Activated T-helper 17 cell treated with anti-CD3 and anti-CD28 coated beads, Interleukin-2, amount 50 U/mL, for 72 hours (primary cell): ENCODE results near the gene ENDOG. TPM values are rescaled to one million over a fixed set of nuclear protein-coding genes. Genes with fewer than 3 reads are reported as not detected.
"Not testable (repeated sequence)": the region's sequence is repeated elsewhere in the genome, so short reads cannot be mapped to it uniquely, and the experiment has no call there.

ENCODE experiments used
- ATAC-seq: fragments of 150-1000 bp; cut with Tn5 transposase; replicated peaks from 2 replicates; pipeline ENCODE4 v1.10.0; 2021; ENCODE audit warnings: mild to moderate bottlenecking, moderate library complexity
- H3K27ac Mint-ChIP-seq: one replicate; pipeline ENCODE4 v1.8.0; 2022; ENCODE audit warnings: mixed read lengths
- H3K27me3 Mint-ChIP-seq: one replicate; pipeline ENCODE4 v1.8.0; 2022; ENCODE audit warnings: mixed read lengths
- H3K36me3 Mint-ChIP-seq: one replicate; pipeline ENCODE4 v1.8.0; 2022; ENCODE audit warnings: low read depth, mild to moderate bottlenecking, mixed read lengths
- H3K4me1 Mint-ChIP-seq: one replicate; pipeline ENCODE4 v1.8.0; 2022; ENCODE audit warnings: mixed read lengths
- H3K4me3 Mint-ChIP-seq: one replicate; pipeline ENCODE4 v1.8.0; 2022; ENCODE audit warnings: mild to moderate bottlenecking, mixed read lengths
- H3K9me3 Mint-ChIP-seq: one replicate; pipeline ENCODE4 v1.8.0; 2022; ENCODE audit warnings: mixed read lengths
- total RNA-seq, 2 donors: library from RNA; stranded (reverse); gene quantifications; one replicate each; pipeline ENCODE4 v1.2.3, GENCODE V29; 2022

ENDOG gene
- total RNA-seq, 2 donors from 2014 or later, result 6.3 to 15.6 TPM

GRCh38 chr9:128829477-128830251, 11.4 kb downstream of the ENDOG start, which contains the start of gene SPOUT1:
Gene SPOUT1 (minus strand): TSS chr9:128829794. CDS start chr9:128829780, 14 bp downstream.
- H3K4me1 Mint-ChIP-seq, result peaks cover 9% of the 10 kb centered on the region
- peak; percentile 100 for ATAC-seq
- H3K27ac Mint-ChIP-seq, result peak within 1 kb of the TSS; percentile 96
- peak within 1 kb of the TSS; percentile 98 for H3K4me3 Mint-ChIP-seq
- H3K36me3 Mint-ChIP-seq, result peaks cover 72% of the 10 kb centered on the region
- H3K27me3 Mint-ChIP-seq, result no peaks in the 10 kb centered on the region
- H3K9me3 Mint-ChIP-seq, result no peaks in the 10 kb centered on the region

- H3K4me3 Mint-ChIP-seq, result no peak overlapping the region
- H3K27ac Mint-ChIP-seq, result no peak overlapping the region
- ATAC-seq, result no peak
- no peaks in the 10 kb centered on the region for H3K27me3 Mint-ChIP-seq
- peaks cover 5% of the 10 kb centered on the region for H3K4me1 Mint-ChIP-seq
- peaks cover 55% of the 10 kb centered on the region for H3K36me3 Mint-ChIP-seq
- no peaks in the 10 kb centered on the region for H3K9me3 Mint-ChIP-seq
Observed at GRCh38 chr9:128833696-128834095, 15.4 kb downstream of the ENDOG start.

- ATAC-seq, result no peak
- H3K4me3 Mint-ChIP-seq, result no peak overlapping the region
- no peaks in the 10 kb centered on the region for H3K4me1 Mint-ChIP-seq
- no peaks in the 10 kb centered on the region for H3K27me3 Mint-ChIP-seq
- H3K36me3 Mint-ChIP-seq, result peaks cover 45% of the 10 kb centered on the region
- H3K9me3 Mint-ChIP-seq, result no peaks in the 10 kb centered on the region
- H3K27ac Mint-ChIP-seq, result no peak overlapping the region
Observed at GRCh38 chr9:128835246-128836210, 17.2 kb downstream of the ENDOG start.

- no peak for ATAC-seq
- Mint-ChIP-seq H3K9me3 (no peaks in the 10 kb centered on the region), H3K27me3 (no peaks in the 10 kb centered on the region), H3K4me3 (no peak overlapping the region), H3K4me1 (no peaks in the 10 kb centered on the region), H3K36me3 (peaks cover 50% of the 10 kb centered on the region), H3K27ac (no peak overlapping the region)
Observed at GRCh38 chr9:128836509-128837145, 18.3 kb downstream of the ENDOG start.

GRCh38 chr9:128838338-128838737, 20.0 kb downstream of the ENDOG start:
- no peak overlapping the region for H3K4me3 Mint-ChIP-seq
- H3K36me3 Mint-ChIP-seq, result peaks cover 52% of the 10 kb centered on the region
- no peak for ATAC-seq
- H3K4me1 Mint-ChIP-seq, result no peaks in the 10 kb centered on the region
- H3K27ac Mint-ChIP-seq, result no peak overlapping the region
- no peaks in the 10 kb centered on the region for H3K9me3 Mint-ChIP-seq
- no peaks in the 10 kb centered on the region for H3K27me3 Mint-ChIP-seq

- H3K4me1 Mint-ChIP-seq, result no peaks in the 10 kb centered on the region
- peaks cover 39% of the 10 kb centered on the region for H3K36me3 Mint-ChIP-seq
Observed at GRCh38 chr9:128840524-128840923, 22.2 kb downstream of the ENDOG start.

GRCh38 chr9:128841694-128842492, 23.6 kb downstream of the ENDOG start:
- Mint-ChIP-seq H3K4me1 (no peaks in the 10 kb centered on the region), H3K4me3 (no peak overlapping the region), H3K27ac (peak overlapping the region; percentile 5), H3K36me3 (peaks cover 34% of the 10 kb centered on the region), H3K27me3 (no peaks in the 10 kb centered on the region), H3K9me3 (no peaks in the 10 kb centered on the region)
- no peak for ATAC-seq

More at GRCh38 chr9:128840524-128840923, 22.2 kb downstream of the ENDOG start:
- no peak overlapping the region for H3K4me3 Mint-ChIP-seq
- H3K27ac Mint-ChIP-seq, result no peak overlapping the region
- ATAC-seq, result no peak
- no peaks in the 10 kb centered on the region for H3K9me3 Mint-ChIP-seq
- H3K27me3 Mint-ChIP-seq, result no peaks in the 10 kb centered on the region

GRCh38 chr9:128843171-128843570, 24.9 kb downstream of the ENDOG start:
- not testable (repeated sequence) for H3K27ac Mint-ChIP-seq, H3K4me3 Mint-ChIP-seq, ATAC-seq, H3K27me3 Mint-ChIP-seq, H3K9me3 Mint-ChIP-seq, H3K4me1 Mint-ChIP-seq
- peaks cover 30% of the 10 kb centered on the region for H3K36me3 Mint-ChIP-seq

GRCh38 chr9:128845186-128845931, 27.1 kb downstream of the ENDOG start:
- H3K9me3 Mint-ChIP-seq, result no peaks in the 10 kb centered on the region
- H3K27ac Mint-ChIP-seq, result no peak overlapping the region
- no peak for ATAC-seq
- no peaks in the 10 kb centered on the region for H3K4me1 Mint-ChIP-seq
- H3K4me3 Mint-ChIP-seq, result no peak overlapping the region
- H3K27me3 Mint-ChIP-seq, result no peaks in the 10 kb centered on the region
- peaks cover 24% of the 10 kb centered on the region for H3K36me3 Mint-ChIP-seq

- peaks cover 7% of the 10 kb centered on the region for H3K9me3 Mint-ChIP-seq
- no peak for ATAC-seq
- no peak overlapping the region for H3K4me3 Mint-ChIP-seq
- no peak overlapping the region for H3K27ac Mint-ChIP-seq
- no peaks in the 10 kb centered on the region for H3K4me1 Mint-ChIP-seq
- no peaks in the 10 kb centered on the region for H3K27me3 Mint-ChIP-seq
- peaks cover 30% of the 10 kb centered on the region for H3K36me3 Mint-ChIP-seq
Observed at GRCh38 chr9:128846680-128847030, 28.4 kb downstream of the ENDOG start.

GRCh38 chr9:128847803-128848202, 29.5 kb downstream of the ENDOG start:
- H3K9me3 Mint-ChIP-seq, result peaks cover 7% of the 10 kb centered on the region
- no peak overlapping the region for H3K27ac Mint-ChIP-seq
- H3K4me1 Mint-ChIP-seq, result no peaks in the 10 kb centered on the region
- peaks cover 22% of the 10 kb centered on the region for H3K36me3 Mint-ChIP-seq
- H3K27me3 Mint-ChIP-seq, result no peaks in the 10 kb centered on the region
- no peak overlapping the region for H3K4me3 Mint-ChIP-seq
- ATAC-seq, result no peak

GRCh38 chr9:128851024-128851423, 32.7 kb downstream of the ENDOG start:
- H3K4me3 Mint-ChIP-seq, H3K27me3 Mint-ChIP-seq, H3K9me3 Mint-ChIP-seq, H3K27ac Mint-ChIP-seq, H3K4me1 Mint-ChIP-seq, ATAC-seq: not testable (repeated sequence)
- peaks cover 11% of the 10 kb centered on the region for H3K36me3 Mint-ChIP-seq
